Stimulated activated CD4-positive, alpha-beta T cell treated with anti-CD3 and anti-CD28 coated beads, Interleukin-12 subunit alpha, Interleukin-12 subunit beta, amount 100 ng/mL, for 24 hours (primary cell): ENCODE data around the gene MAPK4.

Experiments
- DNase-seq, 2 experiments: peaks; one replicate each; pipeline ENCODE4 v3.0.0-alpha.2; 2020; ENCODE audit warnings: low read depth in 2 of 2

The MAPK4 gene

DNA sequence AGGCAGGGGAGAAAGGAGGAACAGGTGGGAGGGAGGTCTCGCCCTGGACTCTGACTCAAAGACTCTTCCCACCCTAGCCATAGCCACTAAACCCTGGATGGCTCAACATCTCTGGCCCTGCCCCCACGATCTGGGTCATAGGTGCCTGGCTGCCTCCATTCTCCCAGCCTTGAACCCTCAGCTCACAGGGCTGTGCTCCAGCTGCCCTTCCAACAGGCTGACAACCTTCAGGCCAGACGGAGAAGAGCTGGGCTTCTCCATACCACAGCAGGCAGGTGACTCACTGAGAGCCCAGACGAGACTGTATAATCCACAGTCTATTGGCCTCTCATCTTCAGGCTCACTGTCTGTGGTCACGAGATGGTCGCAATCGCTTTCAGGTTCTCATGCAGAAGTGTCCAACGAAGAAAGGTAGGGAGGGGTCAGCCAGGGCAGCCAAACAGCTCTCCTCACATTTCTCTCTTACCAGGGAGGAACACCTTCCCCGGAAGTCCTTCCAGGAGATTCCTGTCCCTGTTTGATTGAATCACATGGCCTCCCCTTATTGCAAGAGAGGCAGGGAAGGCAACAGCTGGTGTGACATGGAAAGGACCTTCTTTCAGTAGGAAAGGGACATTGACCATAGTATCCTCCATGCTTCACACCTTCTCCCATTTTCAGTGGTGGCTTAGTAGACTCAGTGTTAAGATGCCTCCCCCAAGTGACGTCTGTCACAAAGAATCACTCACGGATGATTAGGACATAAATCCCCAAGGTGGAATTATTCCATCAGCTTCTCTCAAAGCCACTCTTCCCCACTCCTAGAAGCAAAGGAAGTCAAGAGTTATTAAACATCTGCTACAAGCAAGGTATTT lies 159.8 kb downstream of the MAPK4 start:
- no peak for DNase-seq

DNA sequence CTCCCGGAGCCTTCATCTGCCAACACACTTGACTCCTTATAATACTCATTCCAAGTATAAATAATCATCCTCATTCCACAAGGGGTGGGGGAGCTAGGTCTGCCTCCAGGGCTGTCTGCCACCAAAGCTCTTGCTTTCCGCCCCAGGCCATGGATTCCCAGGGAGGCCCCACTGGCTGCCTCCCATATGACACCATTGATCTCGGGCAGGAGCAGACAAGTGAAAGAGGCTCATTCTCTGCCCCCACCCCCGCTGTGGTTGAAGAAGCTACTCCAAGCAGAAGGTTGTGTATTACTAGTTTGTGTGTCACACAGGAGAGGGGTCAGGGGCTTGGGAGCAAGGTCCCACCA lies 160.4 kb downstream of the MAPK4 start:
- DNase-seq, result no peak

DNA sequence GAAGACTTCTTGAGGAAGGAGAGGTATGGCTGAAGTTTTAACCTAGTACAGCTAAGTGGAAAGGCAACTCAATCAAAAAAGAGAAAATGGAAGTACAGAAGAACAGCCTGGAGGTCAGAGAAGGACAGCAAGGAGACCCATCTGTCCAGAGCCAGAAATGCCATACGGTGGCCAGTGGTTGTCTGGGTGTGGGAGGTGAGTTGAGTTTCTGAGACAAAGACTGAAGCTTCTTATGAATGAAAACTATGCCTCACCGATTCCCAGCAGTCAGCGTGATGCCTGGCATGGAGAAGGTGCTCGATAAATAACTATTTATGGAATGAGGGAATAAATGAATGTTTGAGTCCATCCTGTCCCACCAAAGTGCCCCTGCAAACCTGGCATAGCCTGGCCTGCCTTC lies 161.1 kb downstream of the MAPK4 start:
- DNase-seq, result no peak

DNA sequence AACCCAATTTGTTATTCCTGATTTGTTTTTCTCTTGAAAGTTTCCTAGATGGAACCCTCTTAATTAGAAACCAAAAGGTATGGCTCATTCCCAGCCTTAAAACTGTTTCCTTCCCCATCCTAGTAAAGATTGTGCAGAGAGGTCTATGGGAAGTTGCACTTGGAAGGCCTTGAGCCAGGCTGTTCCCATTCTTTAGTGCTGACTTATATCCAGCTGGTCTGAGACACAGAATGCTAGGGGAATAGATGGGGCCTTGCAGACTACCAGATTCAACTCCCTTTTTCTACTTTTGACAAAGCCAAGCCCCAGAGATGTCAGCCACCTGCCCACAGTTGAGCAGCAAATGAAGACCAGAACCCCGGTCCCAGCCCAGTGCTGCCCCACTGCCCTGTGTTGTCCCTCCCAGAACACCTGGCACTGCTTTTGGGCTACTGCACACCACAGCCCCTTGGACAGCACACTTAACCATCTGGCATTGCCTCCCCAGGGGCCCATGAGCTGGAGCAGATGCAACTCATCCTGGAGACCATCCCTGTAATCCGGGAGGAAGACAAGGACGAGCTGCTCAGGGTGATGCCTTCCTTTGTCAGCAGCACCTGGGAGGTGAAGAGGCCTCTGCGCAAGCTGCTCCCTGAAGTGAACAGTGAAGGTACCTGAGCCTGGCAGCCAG lies 161.7 kb downstream of the MAPK4 start:
- DNase-seq, result no peak

DNA sequence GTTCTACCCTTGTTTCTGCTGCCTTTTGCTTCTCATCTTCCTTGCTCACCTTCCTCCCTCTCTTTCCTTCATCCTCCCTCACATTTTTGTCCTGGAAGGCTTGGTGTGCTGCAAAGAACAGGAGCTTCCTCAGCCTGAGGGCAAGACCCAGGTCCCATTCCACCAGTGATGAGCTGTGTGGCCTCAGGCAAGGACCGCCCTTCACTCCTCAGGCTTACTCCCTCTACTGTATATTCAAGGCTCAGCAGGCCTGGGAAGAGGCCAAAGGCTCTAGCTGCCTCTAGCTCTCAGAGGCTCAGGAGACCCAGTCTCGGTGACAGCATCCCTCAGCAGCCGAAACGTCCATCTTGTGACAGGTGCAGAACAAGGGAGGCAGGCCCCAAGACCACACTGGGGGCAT lies 162.4 kb downstream of the MAPK4 start:
- DNase-seq, result no peak

DNA sequence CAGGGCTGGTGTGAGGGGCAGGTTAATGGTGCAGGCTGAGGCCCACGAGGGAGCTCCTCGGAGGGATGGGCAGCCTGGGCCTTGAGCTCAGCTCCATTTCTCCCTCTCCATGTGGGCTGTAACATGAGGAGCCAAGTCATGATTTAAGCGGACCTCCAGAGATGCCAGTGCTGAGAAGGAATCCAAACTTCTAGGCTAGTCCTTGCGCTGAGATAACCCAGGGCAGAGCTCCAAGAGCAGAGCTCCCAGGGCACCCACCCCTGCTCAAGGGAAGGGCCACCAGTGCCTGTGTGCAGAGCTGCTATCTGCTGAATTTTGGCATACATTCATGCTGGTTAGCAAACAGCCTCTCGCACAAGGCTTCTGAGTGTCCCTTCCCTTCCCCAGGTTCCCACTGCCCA lies 164.9 kb downstream of the MAPK4 start:
- DNase-seq, result no peak

DNA sequence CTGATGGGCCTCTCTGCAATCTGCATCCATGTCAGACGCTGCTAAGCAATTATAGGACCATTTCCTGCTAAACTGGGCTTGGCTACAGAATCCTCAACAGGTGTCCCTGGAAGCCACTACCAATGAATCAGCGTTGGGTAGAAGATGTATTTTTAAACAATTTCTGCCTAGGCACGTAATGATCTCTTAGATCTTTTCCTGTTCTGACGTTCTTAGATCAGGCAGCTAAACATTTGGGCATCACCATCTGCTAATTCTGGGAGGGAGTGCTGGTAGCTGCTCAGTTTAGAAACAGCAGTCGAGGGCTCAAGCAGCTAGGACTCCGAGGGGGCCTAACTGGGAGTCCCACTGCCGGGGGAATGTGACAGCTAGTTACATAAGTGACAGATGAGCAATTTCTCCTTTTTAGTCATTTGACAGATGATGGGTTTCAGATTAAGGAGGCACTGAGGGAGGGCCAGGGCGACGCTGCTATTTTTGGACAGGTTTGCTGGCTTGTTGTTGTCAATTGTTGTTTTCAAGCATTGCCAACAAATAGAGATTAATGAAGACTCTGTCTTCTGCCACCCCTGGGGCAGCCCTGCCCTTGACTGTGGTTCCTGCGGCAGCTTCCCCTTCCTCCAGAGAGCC lies 167.2 kb downstream of the MAPK4 start:
- DNase-seq, result no peak

DNA sequence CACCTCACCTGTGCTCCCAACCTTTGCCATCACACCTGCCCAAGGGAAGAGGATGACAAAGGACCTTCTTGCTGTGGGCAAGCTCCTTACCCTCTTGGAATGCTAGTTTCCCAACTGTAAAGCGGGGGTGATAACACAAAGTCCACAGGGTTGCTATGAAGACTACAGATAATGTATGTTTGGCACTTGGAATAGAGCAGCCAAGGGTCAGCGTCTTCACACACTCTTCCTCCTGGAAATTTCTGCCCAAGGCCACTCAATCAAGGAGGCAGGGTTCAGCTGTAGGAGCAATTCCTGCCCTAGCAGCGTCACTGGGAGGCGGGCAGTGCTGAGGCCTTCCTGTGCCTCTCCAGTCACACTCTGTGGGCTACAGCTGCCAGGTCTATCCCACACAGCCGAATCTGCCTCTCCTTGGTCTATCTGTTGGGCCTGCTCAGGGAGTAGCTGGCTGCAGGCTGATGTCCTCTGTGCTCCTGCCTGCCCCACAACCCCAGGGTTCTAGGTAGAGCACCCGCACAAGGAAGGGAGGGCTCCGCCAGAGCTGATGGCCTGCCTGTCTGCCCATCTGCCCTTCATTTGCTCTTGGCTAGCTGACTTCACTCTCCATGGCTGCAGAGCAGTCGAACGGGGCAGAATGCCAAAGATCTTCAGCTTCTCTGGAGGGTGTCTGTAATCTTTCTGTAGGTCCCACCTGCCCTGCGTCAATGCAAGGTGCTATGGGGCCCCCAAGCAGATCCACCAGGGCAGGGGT lies 168.0 kb downstream of the MAPK4 start:
- DNase-seq, result no peak

DNA sequence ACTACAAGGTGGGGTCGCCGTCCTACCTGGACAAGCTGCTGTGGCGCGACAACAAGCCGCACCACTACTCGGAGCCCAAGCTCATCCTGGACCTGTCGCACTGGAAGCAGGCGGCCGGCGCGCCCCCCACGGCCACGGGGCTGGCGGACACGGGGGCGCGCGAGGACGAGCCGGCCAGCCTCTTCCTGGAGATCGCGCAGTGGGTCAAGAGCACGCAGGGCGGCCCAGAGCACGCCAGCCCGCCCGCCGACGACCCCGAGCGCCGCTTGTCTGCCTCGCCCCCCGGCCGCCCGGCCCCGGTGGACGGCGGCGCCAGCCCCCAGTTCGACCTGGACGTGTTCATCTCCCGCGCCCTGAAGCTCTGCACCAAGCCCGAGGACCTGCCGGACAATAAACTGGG lies 169.5 kb downstream of the MAPK4 start:
- no peak for DNase-seq

DNA sequence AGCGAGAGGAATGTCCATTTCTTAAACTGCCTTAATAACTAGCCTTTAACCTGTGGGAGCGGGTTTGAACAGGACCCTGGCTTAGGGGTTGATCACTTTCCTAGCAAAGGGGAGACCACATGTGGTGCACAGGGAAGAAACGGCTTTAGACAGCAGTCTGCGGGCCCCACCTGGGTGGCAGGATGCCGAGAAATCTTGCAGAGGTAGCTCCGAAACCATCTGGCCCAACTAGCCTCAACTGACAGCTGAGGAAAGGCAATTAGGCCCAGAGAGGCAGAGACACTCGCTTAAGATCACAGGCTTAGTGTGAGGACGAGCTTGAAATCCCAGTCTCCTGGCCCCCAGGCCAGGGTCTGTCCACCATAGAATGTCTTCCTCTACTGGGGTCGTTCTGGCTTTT lies 170.1 kb downstream of the MAPK4 start:
- DNase-seq, result no peak

DNA sequence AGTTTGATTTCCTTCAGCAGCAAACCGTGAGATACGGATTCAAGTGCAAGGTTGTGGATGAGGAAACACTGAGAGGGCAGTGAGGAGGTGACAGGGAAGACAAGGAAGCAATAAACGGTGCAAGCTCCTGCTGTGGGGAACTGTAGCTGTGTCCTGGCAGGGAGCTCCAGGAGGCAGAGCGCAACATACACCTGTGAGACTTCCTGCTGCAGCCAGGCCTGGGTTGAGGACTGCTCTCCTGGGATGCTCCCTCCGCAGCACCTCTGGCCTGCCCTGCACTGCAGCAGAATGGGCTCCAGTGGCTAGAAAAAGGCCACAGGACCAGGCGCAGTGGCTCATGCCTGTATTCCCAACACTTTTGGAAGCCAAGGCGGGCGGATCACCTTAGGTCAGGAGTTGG lies 174.5 kb downstream of the MAPK4 start:
- DNase-seq, result no peak

DNA sequence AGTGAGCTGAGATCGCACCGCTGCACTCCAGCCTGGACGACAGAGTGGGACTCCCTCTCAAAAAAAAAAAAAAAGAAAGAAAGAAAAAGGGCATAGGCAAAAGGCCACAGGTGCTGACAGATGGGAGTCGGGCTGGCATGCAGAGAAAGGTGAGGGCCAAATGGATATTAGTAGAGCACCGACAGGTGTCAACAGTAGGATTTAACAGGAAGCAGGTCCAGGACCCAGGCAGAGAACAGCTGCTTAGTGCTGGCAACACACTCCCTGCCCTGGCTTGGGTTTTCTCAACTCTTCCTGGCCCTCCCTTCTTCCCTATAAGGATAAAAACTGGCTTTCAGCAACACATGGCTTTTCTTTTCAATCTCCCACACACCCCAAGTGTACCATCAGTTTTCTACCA lies 175.0 kb downstream of the MAPK4 start:
- DNase-seq, result no peak

DNA sequence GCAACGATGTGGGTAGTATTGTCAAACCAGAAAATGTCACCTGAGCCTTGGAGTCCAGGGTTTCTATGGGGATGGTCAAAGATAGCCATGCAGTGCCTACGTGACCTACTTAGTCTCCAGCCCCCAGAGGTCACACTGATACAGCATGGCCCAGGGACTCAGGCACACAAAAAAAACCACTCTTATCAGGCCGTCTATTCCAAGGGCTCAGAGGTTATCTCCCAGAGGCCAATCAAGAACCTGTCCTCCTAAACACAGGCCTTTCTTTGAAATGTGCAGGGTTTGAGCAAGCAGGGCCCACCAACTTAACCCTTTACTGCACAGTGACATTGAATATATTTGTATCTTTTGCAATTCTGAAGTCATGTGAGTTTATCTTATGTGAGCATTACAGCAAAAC lies 177.2 kb downstream of the MAPK4 start:
- no peak for DNase-seq

DNA sequence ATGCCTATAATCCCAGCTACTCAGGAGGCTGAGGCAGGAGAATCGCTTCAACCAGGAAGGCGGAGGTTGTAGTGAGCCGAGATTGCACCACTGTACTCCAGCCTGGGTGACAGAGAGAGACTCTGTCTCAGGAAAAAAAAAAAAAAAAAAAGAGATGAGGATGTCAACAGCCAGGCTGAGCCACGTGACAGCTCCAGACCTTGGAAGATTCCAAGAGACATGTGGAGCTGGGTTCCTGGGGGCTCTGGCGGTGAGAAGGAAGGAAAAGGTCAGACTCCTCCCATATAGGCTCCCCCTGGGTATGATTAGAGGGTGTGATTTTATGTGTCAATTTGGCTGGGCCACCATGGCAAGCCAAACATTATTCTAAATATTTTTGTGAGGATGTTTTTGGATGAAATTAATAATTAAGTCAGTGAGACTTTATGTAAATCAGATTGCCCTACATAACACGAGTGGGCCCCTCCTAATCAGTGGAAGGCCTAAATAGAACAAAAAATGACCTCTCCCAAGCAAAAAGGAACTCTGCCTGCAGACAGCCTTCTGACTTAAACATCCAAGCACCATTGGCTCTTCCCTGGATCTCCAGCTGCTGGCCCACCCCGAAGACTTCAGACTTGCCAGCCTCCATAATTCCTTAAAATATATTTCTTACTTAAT lies 178.3 kb downstream of the MAPK4 start:
- no peak for DNase-seq

DNA sequence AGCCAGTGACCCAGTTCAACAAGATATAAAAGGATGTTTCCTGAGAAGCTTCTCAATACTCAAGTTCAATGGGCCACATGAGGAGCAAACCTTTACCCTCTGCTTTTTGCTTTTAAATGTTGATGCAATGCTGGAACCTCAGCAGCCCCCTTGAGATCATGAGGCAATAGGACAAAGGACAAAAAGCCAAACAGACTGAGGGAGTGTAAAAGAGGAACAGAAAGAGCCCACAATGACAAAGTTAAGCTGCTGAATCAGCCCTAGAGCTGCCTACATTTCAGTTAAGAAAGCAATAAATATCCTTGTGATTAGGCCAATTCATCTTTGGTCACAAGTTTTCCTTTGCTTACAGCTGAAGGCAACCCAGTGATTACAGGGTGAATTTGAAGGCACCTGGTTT lies 183.1 kb downstream of the MAPK4 start:
- no peak for DNase-seq

DNA sequence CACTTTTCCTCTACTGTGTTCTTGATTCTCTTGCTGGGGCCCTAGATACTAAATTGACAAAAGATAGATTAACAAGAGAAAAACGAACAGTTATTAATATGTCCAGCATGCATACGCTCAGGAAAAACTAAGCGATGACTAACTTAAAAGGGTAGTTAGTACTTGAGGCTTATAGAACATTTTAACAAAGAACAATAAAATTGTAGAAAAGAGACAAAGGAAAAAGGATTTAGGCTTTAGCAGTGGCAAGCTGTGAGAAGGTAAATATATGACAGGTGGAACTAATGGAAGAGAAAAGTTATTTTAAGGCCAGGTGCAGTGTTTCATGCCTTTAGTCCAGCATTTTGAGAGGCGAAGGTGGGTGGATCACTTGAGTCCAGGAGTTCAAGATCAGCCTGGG lies 184.4 kb downstream of the MAPK4 start:
- no peak for DNase-seq

DNA sequence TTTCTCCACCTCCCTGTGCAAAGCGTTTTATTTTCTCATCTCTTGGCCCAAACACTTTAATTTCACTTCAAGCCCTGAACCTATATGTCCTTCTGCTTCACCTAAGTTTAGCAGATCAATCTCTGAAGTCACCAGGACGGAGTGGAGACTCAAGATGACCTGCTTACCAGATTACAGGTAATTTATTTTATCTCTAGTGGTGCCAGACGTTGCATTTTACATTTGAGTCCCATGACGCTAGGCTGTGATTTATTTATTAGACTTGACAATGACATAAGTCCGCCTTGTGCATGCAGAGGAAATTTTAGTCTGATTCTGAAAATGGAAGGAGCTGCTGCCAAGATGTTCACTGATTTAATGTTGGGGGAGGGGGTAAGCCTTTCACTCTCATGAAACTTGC lies 186.1 kb downstream of the MAPK4 start:
- no peak for DNase-seq

DNA sequence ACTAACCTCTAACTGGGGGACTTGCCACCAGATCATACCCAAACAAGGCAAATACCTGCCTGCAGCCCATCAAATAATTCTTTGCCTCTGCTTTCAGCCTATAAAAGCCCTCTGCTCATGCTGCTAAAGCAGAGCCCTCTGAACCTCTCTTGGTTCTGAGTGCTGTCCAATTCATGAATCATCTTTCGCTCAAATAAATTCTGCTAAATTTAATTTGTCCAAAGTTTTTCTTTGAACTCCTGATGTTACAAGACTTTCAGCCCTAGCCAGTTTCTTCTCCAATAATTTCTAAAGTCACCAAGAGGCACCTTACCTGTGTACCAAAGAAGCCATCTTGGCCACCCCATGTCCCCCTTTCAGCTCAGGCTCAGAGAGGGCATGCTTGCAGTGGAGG lies 188.0 kb downstream of the MAPK4 start:
- DNase-seq, result no peak

DNA sequence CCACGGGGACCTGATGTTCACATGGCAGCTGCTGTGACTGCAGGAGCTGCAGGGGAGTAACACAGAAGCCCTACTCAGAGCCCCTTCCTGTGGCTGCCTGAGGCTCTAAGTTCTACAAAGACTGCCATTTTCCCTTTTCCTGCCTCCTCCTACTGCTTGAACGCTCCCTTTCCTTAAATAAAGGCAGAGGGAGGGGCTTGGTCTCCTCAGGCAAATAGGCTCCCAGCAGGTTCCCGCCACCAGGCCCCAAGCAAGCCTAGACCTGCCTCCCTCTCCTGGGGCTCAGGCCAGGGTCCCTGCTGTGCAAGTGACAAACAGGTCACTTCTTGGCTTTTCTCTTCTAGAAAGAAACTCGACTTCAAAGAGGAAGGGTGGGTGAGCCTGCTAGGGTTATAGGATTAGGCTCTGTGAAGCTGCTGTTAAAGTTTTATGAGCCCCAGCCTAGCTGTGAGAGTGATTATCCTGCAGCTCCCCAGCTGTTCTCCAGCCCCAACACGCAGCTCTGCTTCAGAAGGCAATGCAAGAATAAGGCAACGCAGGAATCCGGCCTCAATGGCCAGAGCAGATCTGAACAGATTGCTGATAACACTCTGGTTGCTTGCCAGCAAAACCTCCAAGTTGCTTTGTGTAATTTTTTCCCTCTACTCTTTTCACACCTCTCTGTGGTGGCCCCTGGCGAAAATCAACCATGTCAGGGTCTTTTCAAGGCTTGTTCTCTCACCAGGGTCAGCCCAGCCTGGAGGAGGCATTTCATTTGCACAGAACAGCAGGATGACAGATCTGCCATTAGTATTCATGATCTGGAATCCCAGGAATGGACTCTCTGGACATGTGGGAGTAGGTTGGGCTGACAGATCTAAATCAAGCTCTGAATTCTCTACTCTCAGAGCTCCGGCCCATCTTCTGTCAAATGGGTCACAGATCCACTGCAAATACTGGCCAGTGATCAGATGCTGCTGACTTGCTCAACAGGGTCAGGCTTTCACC lies 188.6 kb downstream of the MAPK4 start:
- no peak for DNase-seq

DNA sequence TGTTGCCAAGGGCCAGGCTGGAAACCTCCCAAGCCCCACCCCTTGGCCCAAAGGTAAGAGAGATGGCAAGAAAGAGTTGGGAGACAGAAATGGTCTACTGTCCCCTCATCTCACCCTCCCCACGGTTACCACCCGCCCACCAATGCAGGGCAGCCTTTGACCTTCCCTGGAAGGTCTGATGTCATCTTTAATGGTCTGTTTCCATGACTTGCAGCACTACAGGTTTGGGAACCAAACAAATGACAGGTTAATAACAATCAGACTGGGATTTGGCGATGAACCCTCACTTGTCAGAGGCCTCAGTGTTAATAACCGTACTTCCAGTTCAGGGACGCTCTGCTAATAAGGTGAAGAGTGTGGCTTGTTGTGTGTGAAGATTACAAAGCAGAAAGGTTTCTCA lies 189.5 kb downstream of the MAPK4 start:
- DNase-seq, result no peak

DNA sequence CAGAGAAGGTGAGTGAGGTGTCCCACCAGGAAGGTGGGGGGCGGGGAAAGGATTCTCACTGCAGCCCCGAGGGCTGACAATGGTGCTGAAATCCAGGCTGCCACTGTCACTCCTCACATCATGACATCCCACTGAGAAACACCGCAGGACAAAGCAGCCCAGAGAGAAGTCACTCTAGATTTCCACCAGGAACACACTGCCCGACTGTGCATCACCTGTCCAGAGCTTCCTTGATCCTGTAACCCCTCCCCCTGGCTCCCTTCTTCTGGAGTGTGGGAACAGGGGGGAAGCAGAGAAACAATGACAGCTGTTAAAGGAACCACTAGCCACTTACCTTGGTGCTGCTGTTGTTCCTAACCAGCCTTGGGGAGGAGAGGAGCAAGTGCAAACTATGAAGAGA lies 190.1 kb downstream of the MAPK4 start:
- no peak for DNase-seq
